HG02798 (cell line): ENCODE measurements around the gene ATP2B2.
"Not testable (repeated sequence)": the region's sequence is repeated elsewhere in the genome, so short reads cannot be mapped to it uniquely, and the experiment has no call there.

Experiments
- ATAC-seq: cut with Tn5 transposase; IDR thresholded peaks from one replicate; pipeline ENCODE4 v1.9.1; 2021; ENCODE audit warnings: mild to moderate bottlenecking; ENCODE audit not compliant: unreplicated experiment, poor library complexity

The ATP2B2 gene

GRCh38 chr3:10505050-10505790, at the start of gene ATP2B2:
Gene ATP2B2 (minus strand): TSS chr3:10505586. CDS start chr3:10449543, 56,043 bp downstream.
- ATAC-seq, result no peak

GRCh38 chr3:10554746-10555145, 49.4 kb upstream of the ATP2B2 start:
- ATAC-seq, result no peak

- ATAC-seq, result no peak
Observed at GRCh38 chr3:10554236-10554611, 48.8 kb upstream of the ATP2B2 start.

DNA sequence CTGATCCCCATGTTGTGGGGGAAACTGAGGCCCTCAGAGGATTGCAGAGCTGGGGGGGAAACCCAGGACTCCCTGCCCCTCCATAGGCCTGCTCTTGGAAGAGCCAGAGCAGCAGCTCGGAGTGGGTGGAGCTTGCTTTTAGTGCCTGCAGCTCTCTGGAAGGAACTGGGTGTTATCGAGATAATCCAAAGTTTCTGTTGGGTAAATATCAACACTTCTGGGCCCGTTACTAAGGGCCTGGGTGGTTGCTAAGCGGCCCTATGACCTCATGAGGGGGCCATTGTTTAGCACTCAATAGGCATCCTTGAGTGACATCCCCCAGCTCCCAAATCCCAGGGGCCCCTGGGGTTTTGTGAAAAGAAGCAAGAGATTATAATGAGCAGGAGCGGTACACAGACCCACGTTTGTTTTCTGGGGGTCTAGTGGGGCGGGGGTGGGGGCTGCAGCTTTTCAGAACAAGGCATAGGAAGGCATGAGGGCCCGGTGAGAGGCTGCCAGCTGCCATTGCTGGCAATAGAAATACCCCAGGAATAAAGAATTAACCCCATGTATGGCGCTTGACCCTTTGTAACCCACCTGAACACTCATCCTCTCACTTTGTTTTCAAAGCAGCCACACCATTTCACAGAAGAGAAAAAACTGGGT, 48.3 kb upstream of the ATP2B2 start:
- no peak for ATAC-seq

DNA sequence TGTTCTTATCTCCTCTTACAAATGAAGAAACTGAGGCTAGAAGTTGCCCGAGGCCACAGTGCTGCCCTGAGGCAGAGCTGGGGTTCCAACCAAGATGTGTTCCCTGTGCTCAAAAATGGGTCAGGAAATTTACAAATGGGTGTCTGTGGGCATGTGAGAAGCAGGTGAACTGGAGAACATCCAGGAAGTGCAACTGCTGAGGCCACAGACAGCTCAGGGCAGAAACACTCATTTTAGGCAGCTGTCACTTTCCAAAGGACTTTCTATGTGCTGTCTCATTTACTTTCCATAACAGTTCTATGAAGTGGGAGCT, 47.2 kb upstream of the ATP2B2 start:
- ATAC-seq, result no peak

DNA sequence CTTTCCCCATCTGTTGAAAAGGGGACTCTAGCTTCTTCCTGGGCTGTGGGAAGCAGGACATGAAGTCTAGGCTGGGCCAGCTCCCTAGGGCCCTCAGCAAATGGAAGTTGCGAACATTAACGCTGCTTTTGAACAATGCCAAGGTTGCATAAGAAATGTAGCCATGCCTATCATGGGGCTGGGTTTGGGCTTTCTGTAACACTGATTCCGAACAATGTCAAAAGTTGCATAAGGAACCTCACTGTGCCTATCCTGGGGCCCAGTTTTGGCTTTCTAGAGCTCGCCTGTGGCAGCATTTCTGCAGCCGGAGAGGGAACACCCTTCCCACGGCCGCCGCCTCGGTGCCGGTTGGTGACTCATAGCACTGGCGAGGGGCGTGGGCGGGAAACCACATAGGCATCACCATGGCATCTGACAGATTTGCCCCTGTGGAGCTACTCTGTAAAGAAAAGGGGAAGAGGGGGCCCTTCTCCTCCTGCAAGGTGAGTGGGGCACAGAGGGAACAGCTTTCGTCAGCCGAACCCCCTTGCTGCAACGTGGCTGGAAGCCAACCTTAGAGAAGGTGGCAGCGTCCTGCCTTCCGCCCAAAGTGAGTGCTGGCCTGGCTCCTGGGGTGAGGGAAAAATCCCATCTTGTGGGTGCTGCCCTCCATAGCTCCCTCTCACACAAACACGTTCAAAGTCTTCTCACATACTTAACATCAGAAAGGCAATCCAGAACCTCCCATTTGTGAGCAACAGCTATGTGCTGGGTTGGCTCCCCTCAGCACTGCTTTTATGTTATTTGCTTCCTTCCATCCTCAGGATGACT, 46.6 kb upstream of the ATP2B2 start:
- peak; percentile 49 for ATAC-seq

- no peak for ATAC-seq
Observed at GRCh38 chr3:10551139-10551538, 45.8 kb upstream of the ATP2B2 start.

DNA sequence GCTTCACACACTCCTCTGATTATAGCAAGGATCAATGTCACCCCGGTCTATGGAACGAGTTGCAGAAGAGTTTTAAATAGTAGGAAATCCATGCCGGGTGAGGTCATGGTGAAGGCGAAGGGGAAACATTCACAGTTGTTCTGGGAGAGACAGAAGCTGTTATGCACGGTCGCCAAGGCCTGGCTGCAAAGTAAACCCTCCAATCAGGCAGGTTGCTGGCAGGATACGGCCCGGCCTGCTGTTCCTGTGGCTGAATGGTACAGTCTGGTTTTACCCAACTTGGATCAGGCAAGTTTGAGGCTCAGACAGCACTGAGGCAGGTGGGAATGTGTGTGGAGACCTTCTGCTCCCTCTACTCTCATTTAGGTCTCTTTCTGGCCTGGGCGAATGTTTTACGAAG, 45.3 kb upstream of the ATP2B2 start:
- no peak for ATAC-seq

GRCh38 chr3:10549617-10550230, 44.3 kb upstream of the ATP2B2 start:
- no peak for ATAC-seq

DNA sequence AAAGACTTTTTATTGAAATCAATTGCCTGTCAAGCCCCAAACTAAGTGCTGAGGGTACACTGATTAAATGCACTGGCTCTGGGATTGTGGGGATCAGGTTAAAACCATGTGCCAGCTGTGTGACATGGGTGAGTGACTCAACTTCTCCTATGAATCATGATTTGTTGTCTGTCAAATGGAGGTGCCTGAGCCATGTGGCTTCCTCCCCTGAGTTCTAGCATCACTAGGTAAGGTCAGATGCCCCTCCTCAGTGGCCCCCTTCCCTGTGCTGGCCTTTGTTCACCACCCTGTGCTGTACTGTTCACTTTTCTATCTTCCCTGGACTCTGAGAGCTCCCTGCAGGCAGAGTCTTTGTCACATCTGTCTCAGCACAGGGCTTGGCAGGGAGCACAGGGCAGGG, 43.6 kb upstream of the ATP2B2 start:
- no peak for ATAC-seq

GRCh38 chr3:10547841-10548783, 42.7 kb upstream of the ATP2B2 start:
- no peak for ATAC-seq

GRCh38 chr3:10547413-10547812, 42.0 kb upstream of the ATP2B2 start:
- ATAC-seq, result no peak

GRCh38 chr3:10546820-10547263, 41.5 kb upstream of the ATP2B2 start:
- no peak for ATAC-seq

GRCh38 chr3:10546181-10546624, 40.8 kb upstream of the ATP2B2 start:
- ATAC-seq, result no peak

- no peak for ATAC-seq
Observed at GRCh38 chr3:10542518-10542917, 37.1 kb upstream of the ATP2B2 start.

DNA sequence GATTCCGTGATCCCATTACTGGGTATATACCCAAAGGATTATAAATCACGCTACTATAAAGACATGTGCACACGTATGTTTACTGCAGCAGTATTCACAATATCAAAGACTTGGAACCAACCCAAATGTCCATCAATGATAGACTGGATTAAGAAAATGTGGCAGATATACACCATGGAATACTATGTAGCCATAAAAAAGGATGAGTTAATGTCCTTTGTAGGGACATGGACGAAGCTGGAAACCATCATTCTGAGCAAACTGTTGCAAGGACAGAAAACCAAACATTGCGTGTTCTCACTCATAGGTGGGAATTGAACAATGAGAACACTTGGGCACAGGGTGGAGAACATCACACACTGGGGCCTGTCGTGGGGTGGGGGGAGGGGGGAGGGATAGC, 35.0 kb upstream of the ATP2B2 start:
- ATAC-seq, result not testable (repeated sequence)

DNA sequence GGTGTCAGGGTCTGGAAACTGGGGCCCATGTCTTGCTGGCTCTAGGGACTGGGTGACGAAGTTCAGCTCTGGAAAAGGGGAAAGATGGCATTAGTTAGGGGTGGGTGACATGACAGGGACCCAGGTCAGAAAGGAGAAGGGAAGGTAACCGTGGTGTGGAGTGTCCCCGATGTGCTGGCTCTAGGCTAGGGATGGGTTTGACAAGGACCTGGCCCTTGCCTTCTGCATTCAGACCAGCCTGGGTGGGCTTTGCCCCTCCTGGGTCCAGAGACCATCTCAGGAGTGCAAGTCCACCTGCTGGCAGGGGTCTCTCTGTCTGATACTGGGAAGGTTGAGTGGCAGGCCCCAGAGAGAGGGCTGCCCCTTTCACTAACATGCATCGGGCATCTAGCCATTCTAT, 28.7 kb upstream of the ATP2B2 start:
- ATAC-seq, result no peak

DNA sequence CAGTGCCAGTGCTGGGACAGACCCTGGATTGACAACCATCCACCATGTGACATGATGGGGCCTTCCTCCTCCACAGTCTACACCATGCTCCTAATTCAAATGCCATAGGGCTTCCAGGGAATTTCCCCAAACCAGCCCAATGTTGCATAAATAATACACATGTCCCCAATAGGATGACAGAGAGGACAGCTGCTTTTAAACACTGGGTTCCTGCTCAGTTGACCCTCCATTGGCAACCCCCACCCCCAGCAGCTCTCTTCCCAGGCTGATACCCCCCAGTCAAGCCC, 28.3 kb upstream of the ATP2B2 start:
- ATAC-seq, result no peak

- ATAC-seq, result no peak
Observed at GRCh38 chr3:10532939-10533736, 27.8 kb upstream of the ATP2B2 start.
